Karpas-422 (cell line): ENCODE measurements around the gene CLCN6. TPM values are rescaled to one million over a fixed set of nuclear protein-coding genes. Genes with fewer than 3 reads are reported as not detected.

Experiments
- DNase-seq: peaks from one replicate; pipeline ENCODE4 v3.0.0-alpha.2; 2015
- H2AFZ ChIP-seq: fragments of 200-600 bp; sonication (generic); 2 replicates; pipeline ENCODE4 v1.6.1; 2014; ENCODE audit warnings: antibody characterized with exemption, low read length, mixed read lengths
- H3K27ac ChIP-seq: fragments of 200-600 bp; sonication (generic); 2 replicates; pipeline ENCODE4 v1.5.1; 2014; ENCODE audit warnings: mild to moderate bottlenecking, low read length, moderate library complexity
- H3K27me3 ChIP-seq: fragments of 200-600 bp; sonication (generic); 2 replicates; pipeline ENCODE4 v1.6.1; 2014; ENCODE audit warnings: low read length, mixed read lengths
- H3K36me3 ChIP-seq: fragments of 200-600 bp; sonication (generic); 2 replicates; pipeline ENCODE4 v1.6.1; 2014; ENCODE audit warnings: low read length, mixed read lengths; ENCODE audit not compliant: insufficient read depth
- H3K4me1 ChIP-seq: fragments of 200-600 bp; sonication (generic); 2 replicates; pipeline ENCODE4 v1.6.1; 2014; ENCODE audit warnings: mild to moderate bottlenecking, low read length, mixed read lengths
- H3K4me2 ChIP-seq: fragments of 200-600 bp; sonication (generic); 2 replicates; pipeline ENCODE4 v1.6.1; 2014; ENCODE audit warnings: low read length, low read depth, mild to moderate bottlenecking; ENCODE audit not compliant: poor library complexity, severe bottlenecking
- H3K4me3 ChIP-seq: fragments of 200-600 bp; sonication (generic); 2 replicates; pipeline ENCODE4 v1.5.1; 2014; ENCODE audit warnings: mild to moderate bottlenecking, antibody characterized with exemption, low read length, mixed read lengths
- H3K79me2 ChIP-seq: fragments of 200-600 bp; sonication (generic); 2 replicates; pipeline ENCODE4 v1.6.1; 2014; ENCODE audit warnings: mild to moderate bottlenecking, low read length, mixed read lengths
- H3K9ac ChIP-seq: fragments of 200-600 bp; sonication (generic); 2 replicates; pipeline ENCODE4 v1.6.0; 2014; ENCODE audit warnings: low read length
- H3K9me2 ChIP-seq: fragments of 200-600 bp; sonication (generic), shearing (Covaris generic); replicated peaks from 2 replicates; pipeline ENCODE4 v1.6.0; 2014; ENCODE audit warnings: mild to moderate bottlenecking, low read length, moderate library complexity; ENCODE audit not compliant: insufficient read depth
- H3K9me3 ChIP-seq: fragments of 300-700, 200-600 bp; sonication (generic); 2 replicates; pipeline ENCODE4 v1.6.1; 2014; ENCODE audit warnings: low read length, mixed read lengths
- H4K20me1 ChIP-seq: fragments of 200-600 bp; sonication (generic); 2 replicates; pipeline ENCODE4 v1.6.1; 2014; ENCODE audit warnings: mild to moderate bottlenecking, antibody characterized with exemption, low read length, low read depth; ENCODE audit not compliant: insufficient read depth
- total RNA-seq: library from RNA; depleted of rRNA; stranded (reverse); fragments of >200 nt; shearing (Covaris generic); gene quantifications from 2 replicates; pipeline ENCODE4 v1.2.3, GENCODE V29; 2014; ENCODE audit warnings: low replicate concordance

Gene CLCN6
- total RNA-seq, 1 experiment from 2014 or later = 22.0 TPM

- H3K9me3 ChIP-seq = no peaks in the 10 kb centered on the region
- H3K4me2 ChIP-seq = no peak overlapping the region
- no peak overlapping the region for H2AFZ ChIP-seq
- no peak for DNase-seq
- H3K79me2 ChIP-seq = no peaks in the 10 kb centered on the region
- no peak overlapping the region for H3K9ac ChIP-seq
- H3K9me2 ChIP-seq = no peaks in the 10 kb centered on the region
- H3K27me3 ChIP-seq = no peaks in the 10 kb centered on the region
- H4K20me1 ChIP-seq = peaks cover 8% of the 10 kb centered on the region; the same call in 1 of the 2 replicates
- H3K27ac ChIP-seq = no peak overlapping the region
- peaks cover 16% of the 10 kb centered on the region; the same call in 1 of the 2 replicates for H3K36me3 ChIP-seq
- peaks cover 4% of the 10 kb centered on the region for H3K4me1 ChIP-seq
- no peak overlapping the region for H3K4me3 ChIP-seq
Observed at GRCh38 chr1:11835441-11836225, 29.6 kb downstream of the CLCN6 start.

GRCh38 chr1:11836955-11837766, 31.2 kb downstream of the CLCN6 start:
- Histone ChIP-seq H3K4me1 (peaks cover 19% of the 10 kb centered on the region), H3K36me3 (peaks cover 24% of the 10 kb centered on the region; the same call in 1 of the 2 replicates), H3K27ac (no peak overlapping the region), H3K9ac (no peak overlapping the region), H2AFZ (no peak overlapping the region), H3K79me2 (no peaks in the 10 kb centered on the region), H3K9me2 (no peaks in the 10 kb centered on the region), H3K9me3 (no peaks in the 10 kb centered on the region), H4K20me1 (peaks cover 18% of the 10 kb centered on the region; the same call in 1 of the 2 replicates), H3K4me3 (no peak overlapping the region), H3K4me2 (no peak overlapping the region), H3K27me3 (no peaks in the 10 kb centered on the region)
- no peak for DNase-seq

- H3K4me1 ChIP-seq = peaks cover 26% of the 10 kb centered on the region
- no peak for DNase-seq
- H3K9me3 ChIP-seq = no peaks in the 10 kb centered on the region
- no peaks in the 10 kb centered on the region for H3K27me3 ChIP-seq
- H3K4me2 ChIP-seq = no peak overlapping the region
- H3K36me3 ChIP-seq = peaks cover 23% of the 10 kb centered on the region; the same call in 1 of the 2 replicates
- H4K20me1 ChIP-seq = peaks cover 23% of the 10 kb centered on the region; the same call in 1 of the 2 replicates
- no peaks in the 10 kb centered on the region for H3K9me2 ChIP-seq
- no peak overlapping the region for H3K9ac ChIP-seq
- no peak overlapping the region for H3K27ac ChIP-seq
- no peak overlapping the region for H3K4me3 ChIP-seq
- H2AFZ ChIP-seq = no peak overlapping the region
- no peaks in the 10 kb centered on the region for H3K79me2 ChIP-seq
Observed at GRCh38 chr1:11837767-11838348, 31.9 kb downstream of the CLCN6 start.

GRCh38 chr1:11838349-11839272, 32.6 kb downstream of the CLCN6 start:
- Histone ChIP-seq H3K9ac (no peak overlapping the region), H3K4me1 (peaks cover 28% of the 10 kb centered on the region), H3K4me2 (no peak overlapping the region), H3K36me3 (peaks cover 25% of the 10 kb centered on the region; the same call in 1 of the 2 replicates), H4K20me1 (peaks cover 23% of the 10 kb centered on the region; the same call in 1 of the 2 replicates), H3K27ac (no peak overlapping the region), H3K27me3 (no peaks in the 10 kb centered on the region), H3K9me3 (no peaks in the 10 kb centered on the region), H3K79me2 (no peaks in the 10 kb centered on the region), H2AFZ (no peak overlapping the region), H3K9me2 (no peaks in the 10 kb centered on the region), H3K4me3 (no peak overlapping the region)
- DNase-seq = peak; percentile 85

- Histone ChIP-seq H3K4me1 (peaks cover 28% of the 10 kb centered on the region), H3K27ac (peak overlapping the region; percentile 77; the same call in 1 of the 2 replicates), H4K20me1 (peaks cover 26% of the 10 kb centered on the region), H3K79me2 (no peaks in the 10 kb centered on the region), H3K9me3 (no peaks in the 10 kb centered on the region), H3K27me3 (no peaks in the 10 kb centered on the region), H3K9me2 (no peaks in the 10 kb centered on the region), H3K9ac (no peak overlapping the region; the same call in 1 of the 2 replicates), H2AFZ (no peak overlapping the region), H3K4me2 (no peak overlapping the region), H3K4me3 (no peak overlapping the region), H3K36me3 (peaks cover 38% of the 10 kb centered on the region; the same call in 1 of the 2 replicates)
- no peak for DNase-seq
Observed at GRCh38 chr1:11839727-11840705, 34.0 kb downstream of the CLCN6 start.

- Histone ChIP-seq H3K27ac (peak overlapping the region; percentile 77), H3K4me1 (peaks cover 36% of the 10 kb centered on the region), H3K9me3 (no peaks in the 10 kb centered on the region), H2AFZ (no peak overlapping the region), H4K20me1 (peaks cover 33% of the 10 kb centered on the region), H3K36me3 (peaks cover 44% of the 10 kb centered on the region; the same call in 1 of the 2 replicates), H3K27me3 (no peaks in the 10 kb centered on the region), H3K9ac (peak overlapping the region; percentile 35), H3K4me3 (peak overlapping the region; percentile 23; the same call in 1 of the 2 replicates), H3K4me2 (peak overlapping the region; percentile 63), H3K79me2 (no peaks in the 10 kb centered on the region), H3K9me2 (no peaks in the 10 kb centered on the region)
- DNase-seq = peak; percentile 61
Observed at GRCh38 chr1:11841245-11842153, 35.5 kb downstream of the CLCN6 start.
